ENCODE data around the gene GLG1.

GRCh38 chr16:74497761-74498160 lies 109.2 kb downstream of the GLG1 start:
- TF ChIP-seq, protein P1, sequence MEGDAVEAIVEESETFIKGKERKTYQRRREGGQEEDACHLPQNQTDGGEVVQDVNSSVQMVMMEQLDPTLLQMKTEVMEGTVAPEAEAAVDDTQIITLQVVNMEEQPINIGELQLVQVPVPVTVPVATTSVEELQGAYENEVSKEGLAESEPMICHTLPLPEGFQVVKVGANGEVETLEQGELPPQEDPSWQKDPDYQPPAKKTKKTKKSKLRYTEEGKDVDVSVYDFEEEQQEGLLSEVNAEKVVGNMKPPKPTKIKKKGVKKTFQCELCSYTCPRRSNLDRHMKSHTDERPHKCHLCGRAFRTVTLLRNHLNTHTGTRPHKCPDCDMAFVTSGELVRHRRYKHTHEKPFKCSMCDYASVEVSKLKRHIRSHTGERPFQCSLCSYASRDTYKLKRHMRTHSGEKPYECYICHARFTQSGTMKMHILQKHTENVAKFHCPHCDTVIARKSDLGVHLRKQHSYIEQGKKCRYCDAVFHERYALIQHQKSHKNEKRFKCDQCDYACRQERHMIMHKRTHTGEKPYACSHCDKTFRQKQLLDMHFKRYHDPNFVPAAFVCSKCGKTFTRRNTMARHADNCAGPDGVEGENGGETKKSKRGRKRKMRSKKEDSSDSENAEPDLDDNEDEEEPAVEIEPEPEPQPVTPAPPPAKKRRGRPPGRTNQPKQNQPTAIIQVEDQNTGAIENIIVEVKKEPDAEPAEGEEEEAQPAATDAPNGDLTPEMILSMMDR (IDR thresholded peaks at IDR 0.05; ENCODE audit: low read length): no peak
- no peak for TF ChIP-seq EZH2 (optimal IDR thresholded peaks at IDR 0.05; ENCODE audit: low read depth, low read length)
